Spinal cord (tissue), 10 donors: Measurements from ENCODE around the gene ALDH1L1. TPM values are rescaled to one million over a fixed set of nuclear protein-coding genes. Genes with fewer than 3 reads are reported as not detected.

Experiments used
- DNase-seq, 6 donors: peaks; one replicate each; pipeline versions ENCODE4 v3.0.0 to v3.0.0-alpha.2; 2013 to 2015; ENCODE audit warnings: low spot score in 6 of 6, low read depth in 4 of 6
- H3K27ac ChIP-seq: one replicate; pipeline ENCODE4 v1.5.1; 2013; ENCODE audit warnings: low read depth, low read length, control low read depth
- H3K27me3 ChIP-seq: one replicate; pipeline ENCODE4 v1.6.1; 2013; ENCODE audit warnings: low read length; ENCODE audit not compliant: control insufficient read depth, insufficient read depth
- H3K36me3 ChIP-seq: one replicate; pipeline ENCODE4 v1.6.1; 2013; ENCODE audit warnings: low read length; ENCODE audit not compliant: control insufficient read depth, insufficient read depth
- H3K4me1 ChIP-seq: one replicate; pipeline ENCODE4 v1.6.1; 2013; ENCODE audit warnings: low read length; ENCODE audit not compliant: control insufficient read depth, insufficient read depth
- H3K4me3 ChIP-seq: one replicate; pipeline ENCODE4 v1.5.1; 2013; ENCODE audit warnings: low read depth, low read length, control low read depth
- H3K9me3 ChIP-seq: one replicate; pipeline ENCODE4 v1.6.1; 2013; ENCODE audit warnings: low read length; ENCODE audit not compliant: control insufficient read depth, insufficient read depth
- WGBS: methylation state at CpG from one replicate; pipeline ENCODE4 v1.1.5; 2013; ENCODE audit warnings: missing lambda C conversion rate; ENCODE audit not compliant: insufficient coverage; 5-methylcytosine and 5-hydroxymethylcytosine counted together
- polyA plus RNA-seq, 2 donors: library from polyadenylated mRNA; unstranded; fragments of 120-200 nt; gene quantifications; one replicate each; pipeline ENCODE4 v1.2.1, GENCODE V29; 2013; ENCODE audit not compliant: insufficient read length in 2 of 2
- total RNA-seq, 2 donors: library from RNA; depleted of rRNA in 1 of 2; stranded (reverse); fragments of 120-200 nt in 1 of 2; fragments of >200 nt in 1 of 2; gene quantifications; one replicate each; pipeline versions ENCODE4 v1.2.3 to v1.2.4, GENCODE V29; 2013 to 2014
- donor health status: healthy.

ALDH1L1 gene
- total and polyA plus RNA-seq, 4 donors = 19.9 to 75.2 (median 46.0) TPM

GRCh38 chr3:126158016-126158911 is 22.1 kb downstream of the ALDH1L1 start:
- 66% methylated on average over 18 of the region's 18 CpGs for WGBS

GRCh38 chr3:126157083-126157768 is 23.2 kb downstream of the ALDH1L1 start:
- DNase-seq = no peak
- WGBS = 94% methylated on average over 21 of the region's 26 CpGs

More at GRCh38 chr3:126158016-126158911, 22.1 kb downstream of the ALDH1L1 start:
- H3K4me3 ChIP-seq = no peak overlapping the region
- DNase-seq = peak in 1 of 6 donors; percentile 57
- H3K9me3 ChIP-seq = no peaks in the 10 kb centered on the region
- peaks cover 55% of the 10 kb centered on the region for H3K36me3 ChIP-seq
- no peak overlapping the region for H3K27ac ChIP-seq
- peaks cover 12% of the 10 kb centered on the region for H3K4me1 ChIP-seq
- H3K27me3 ChIP-seq = no peaks in the 10 kb centered on the region

DNA sequence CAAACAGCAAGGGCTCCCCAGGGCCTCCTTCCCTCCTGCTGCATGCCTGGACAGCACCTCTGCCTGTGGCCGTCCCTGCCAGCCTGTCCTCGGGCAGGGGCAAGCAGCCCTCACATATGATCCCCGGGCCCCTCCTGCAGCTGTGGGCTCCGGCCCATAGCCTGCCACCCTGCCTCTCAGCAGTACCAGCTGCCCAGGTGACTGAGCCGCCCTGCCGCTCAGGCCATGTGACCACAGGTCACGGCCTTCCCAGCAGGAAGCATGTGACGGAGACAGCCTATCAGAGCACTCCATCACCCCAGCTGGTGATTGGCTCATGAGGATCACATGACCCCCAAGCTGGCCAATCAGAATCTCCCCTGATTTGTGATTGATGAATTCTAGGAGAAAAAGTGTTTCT is 23.9 kb downstream of the ALDH1L1 start:
- peaks cover 71% of the 10 kb centered on the region for H3K36me3 ChIP-seq
- H3K27ac ChIP-seq = no peak overlapping the region
- no peak for DNase-seq
- peaks cover 24% of the 10 kb centered on the region for H3K4me1 ChIP-seq
- H3K4me3 ChIP-seq = no peak overlapping the region
- whole genome bisulfite sequencing = 89% methylated on average over 7 of the region's 8 CpGs
- no peaks in the 10 kb centered on the region for H3K9me3 ChIP-seq
- H3K27me3 ChIP-seq = no peaks in the 10 kb centered on the region

More at GRCh38 chr3:126157083-126157768, 23.2 kb downstream of the ALDH1L1 start:
- Histone ChIP-seq H3K9me3 (no peaks in the 10 kb centered on the region), H3K27me3 (no peaks in the 10 kb centered on the region), H3K27ac (no peak overlapping the region), H3K4me3 (no peak overlapping the region), H3K4me1 (peaks cover 21% of the 10 kb centered on the region), H3K36me3 (peaks cover 63% of the 10 kb centered on the region)

- Histone ChIP-seq H3K27me3 (no peaks in the 10 kb centered on the region), H3K36me3 (peaks cover 71% of the 10 kb centered on the region)
- WGBS = 80% methylated on average over 4 of the region's 6 CpGs
Observed at GRCh38 chr3:126155819-126156218, 24.6 kb downstream of the ALDH1L1 start.

GRCh38 chr3:126155280-126155640 is 25.1 kb downstream of the ALDH1L1 start:
- DNase-seq = no peak
- no peak overlapping the region for H3K4me3 ChIP-seq
- no peak overlapping the region for H3K27ac ChIP-seq
- no peaks in the 10 kb centered on the region for H3K9me3 ChIP-seq
- peaks cover 24% of the 10 kb centered on the region for H3K4me1 ChIP-seq
- no peaks in the 10 kb centered on the region for H3K27me3 ChIP-seq
- WGBS = no CpG with 5 or more reads among the region's 2 CpGs
- peaks cover 67% of the 10 kb centered on the region for H3K36me3 ChIP-seq

More at GRCh38 chr3:126155819-126156218, 24.6 kb downstream of the ALDH1L1 start:
- Histone ChIP-seq H3K4me1 (peaks cover 24% of the 10 kb centered on the region), H3K27ac (no peak overlapping the region), H3K4me3 (no peak overlapping the region), H3K9me3 (no peaks in the 10 kb centered on the region)
- no peak for DNase-seq

DNA sequence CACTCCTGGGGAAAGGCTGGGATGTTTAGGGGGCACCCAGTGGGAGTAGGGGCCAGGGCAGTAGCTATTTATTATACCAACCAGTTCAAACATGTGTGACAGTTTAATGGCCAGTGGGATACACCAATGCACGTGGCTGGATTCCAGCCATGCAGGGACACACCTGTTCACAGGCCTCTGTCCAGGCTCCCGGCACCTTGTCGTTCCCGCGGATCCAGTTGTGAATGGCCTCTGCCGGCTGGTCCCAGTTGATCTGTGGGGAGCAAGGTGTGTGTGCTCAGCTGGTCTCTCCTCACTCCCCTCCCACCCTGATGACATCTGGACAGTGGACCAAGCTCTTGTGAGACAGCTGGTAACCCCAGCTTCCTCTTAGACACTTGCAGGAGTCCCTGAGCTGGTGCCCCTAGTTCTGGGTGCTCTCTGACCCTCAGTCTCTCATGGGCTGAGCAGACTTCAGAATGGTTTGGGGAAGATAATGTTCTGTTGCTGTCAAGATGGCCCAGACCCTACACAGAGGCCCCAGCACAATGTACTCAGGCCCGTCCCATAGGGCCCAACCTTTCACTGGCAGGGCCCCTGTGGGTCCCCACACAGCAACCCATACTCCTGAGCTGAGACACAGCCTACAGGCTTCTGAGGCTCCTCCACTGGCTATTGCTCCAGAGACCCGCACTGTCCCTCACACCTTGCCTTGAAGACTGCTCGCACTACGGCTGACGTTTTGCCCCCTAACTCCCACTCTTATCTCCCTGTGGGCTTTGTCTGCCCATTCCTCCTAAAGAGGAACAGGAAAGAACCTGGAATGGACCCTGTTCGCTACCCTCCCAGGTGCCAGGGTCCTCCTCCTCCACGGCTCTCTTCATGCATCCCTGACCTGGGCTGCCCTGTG is 25.8 kb downstream of the ALDH1L1 start:
- Histone ChIP-seq H3K4me3 (no peak overlapping the region), H3K27me3 (no peaks in the 10 kb centered on the region), H3K27ac (no peak overlapping the region), H3K9me3 (no peaks in the 10 kb centered on the region), H3K4me1 (peaks cover 24% of the 10 kb centered on the region), H3K36me3 (peaks cover 67% of the 10 kb centered on the region)
- no peak for DNase-seq
- WGBS = 87% methylated on average over 13 of the region's 13 CpGs

- H3K36me3 ChIP-seq = peaks cover 67% of the 10 kb centered on the region
- no peaks in the 10 kb centered on the region for H3K9me3 ChIP-seq
- H3K27me3 ChIP-seq = no peaks in the 10 kb centered on the region
- 97% methylated on average over 5 of the region's 8 CpGs for WGBS
- no peak for DNase-seq
- H3K27ac ChIP-seq = no peak overlapping the region
- H3K4me3 ChIP-seq = no peak overlapping the region
- H3K4me1 ChIP-seq = peaks cover 23% of the 10 kb centered on the region
Observed at GRCh38 chr3:126153695-126154360, 26.6 kb downstream of the ALDH1L1 start.

DNA sequence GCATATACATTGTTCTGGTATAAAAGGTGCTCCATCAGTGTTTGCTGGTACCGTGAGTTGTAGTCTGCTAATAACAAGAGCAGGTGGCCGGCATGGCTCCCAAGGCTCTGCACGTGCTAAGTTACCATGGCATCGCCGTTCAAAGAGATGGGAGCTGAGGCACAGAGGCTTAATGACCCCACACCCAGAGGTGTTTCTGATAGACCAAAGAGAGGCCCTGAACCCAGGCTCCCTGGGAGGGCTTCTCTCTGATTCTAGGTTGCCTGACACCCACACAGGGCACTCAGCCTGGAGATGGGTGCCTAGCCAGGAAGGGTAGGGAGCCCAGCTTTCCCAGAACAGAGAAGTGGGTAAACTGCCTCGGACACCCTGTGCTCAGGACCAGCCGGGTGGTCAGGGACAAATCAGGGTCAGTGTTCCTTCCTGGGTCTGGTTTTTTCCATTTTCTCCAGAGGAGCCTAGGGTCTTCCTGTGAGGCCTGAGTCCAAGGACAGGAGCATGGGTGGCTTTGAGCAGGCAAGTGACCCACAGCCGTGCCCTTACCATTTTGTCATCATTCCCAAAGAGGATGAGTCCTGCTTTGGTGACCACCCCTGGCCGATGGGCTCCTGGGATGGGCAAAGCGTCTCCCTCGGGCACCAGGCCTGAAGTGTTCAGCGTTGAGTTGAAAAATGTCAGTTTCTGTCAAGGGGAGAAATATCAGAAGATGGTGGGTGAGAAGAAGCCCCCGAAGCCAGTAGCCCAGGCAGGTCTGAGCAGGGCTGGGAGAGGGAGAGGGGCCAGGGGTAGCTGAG is 27.3 kb downstream of the ALDH1L1 start:
- peaks cover 16% of the 10 kb centered on the region for H3K4me1 ChIP-seq
- 75% methylated on average over 12 of the region's 13 CpGs for WGBS
- no peaks in the 10 kb centered on the region for H3K27me3 ChIP-seq
- H3K4me3 ChIP-seq = no peak overlapping the region
- H3K9me3 ChIP-seq = no peaks in the 10 kb centered on the region
- peaks cover 65% of the 10 kb centered on the region for H3K36me3 ChIP-seq
- no peak overlapping the region for H3K27ac ChIP-seq
- DNase-seq = peak in 1 of 6 donors; percentile 81
